ENCODE data around the gene ZBTB18.

ZBTB18 gene

GRCh38 chr1:244049162-244050013 is 1.7 kb upstream of the ZBTB18 start:
- no peak for TF ChIP-seq CTCF (conservative IDR thresholded peaks at IDR 0.05; ENCODE audit: low read depth, low read length)
- H3K4me3 ChIP-seq (ENCODE audit: low read length) = peak overlapping the region; percentile 94
- DNase-seq (ENCODE audit: low read depth) = no peak

- TF ChIP-seq CTCF (conservative IDR thresholded peaks at IDR 0.05; ENCODE audit: low read depth, low read length) = no peak
- peak overlapping the region; percentile 94 for H3K4me3 ChIP-seq (ENCODE audit: low read length)
- no peak for DNase-seq (ENCODE audit: low read depth)
These were observed 859 bp upstream of the ZBTB18 start for GRCh38 chr1:244050014-244050834.

GRCh38 chr1:244052016-244052727 is 1.1 kb downstream of the ZBTB18 start:
- TF ChIP-seq CTCF (conservative IDR thresholded peaks at IDR 0.05; ENCODE audit: low read depth, low read length) = no peak
- DNase-seq (ENCODE audit: low read depth) = no peak
- H3K4me3 ChIP-seq (ENCODE audit: low read length) = peak overlapping the region; percentile 94

- TF ChIP-seq CTCF (conservative IDR thresholded peaks at IDR 0.05; ENCODE audit: low read depth, low read length) = no peak
- peak overlapping the region; percentile 94 for H3K4me3 ChIP-seq (ENCODE audit: low read length)
- DNase-seq (ENCODE audit: low read depth) = no peak
These were observed 1.7 kb downstream of the ZBTB18 start for GRCh38 chr1:244052728-244053312.

- peak overlapping the region; percentile 14 for H3K4me3 ChIP-seq (ENCODE audit: low read length)
- no peak for TF ChIP-seq CTCF (conservative IDR thresholded peaks at IDR 0.05; ENCODE audit: low read depth, low read length)
- DNase-seq (ENCODE audit: low read depth) = no peak
These were observed 2.7 kb downstream of the ZBTB18 start for GRCh38 chr1:244053831-244054230.

GRCh38 chr1:244054247-244054923 is 3.3 kb downstream of the ZBTB18 start:
- TF ChIP-seq CTCF (conservative IDR thresholded peaks at IDR 0.05; ENCODE audit: low read depth, low read length) = no peak
- no peak overlapping the region for H3K4me3 ChIP-seq (ENCODE audit: low read length)
- no peak for DNase-seq (ENCODE audit: low read depth)
